Activated T-helper 9 cell treated with anti-CD3 and anti-CD28 coated beads, Interleukin-2, amount 50 U/mL, for 16 hours (primary cell): Measurements from ENCODE around the gene DCP1B.

Experiments
- DNase-seq: peaks from one replicate; pipeline ENCODE4 v3.0.0-alpha.2; 2020; ENCODE audit warnings: low read depth

The DCP1B gene

GRCh38 chr12:2017546-2018337 is 13.5 kb upstream of the DCP1B start:
- DNase-seq = no peak

GRCh38 chr12:2016862-2017545 is 12.7 kb upstream of the DCP1B start:
- DNase-seq = no peak

GRCh38 chr12:2014231-2014630 is 10.0 kb upstream of the DCP1B start:
- no peak for DNase-seq

GRCh38 chr12:2013527-2014223 is 9.4 kb upstream of the DCP1B start:
- DNase-seq = no peak

GRCh38 chr12:2013086-2013485 is 8.8 kb upstream of the DCP1B start:
- no peak for DNase-seq

- DNase-seq = no peak
These were observed 7.7 kb upstream of the DCP1B start for GRCh38 chr12:2011643-2012607.

- DNase-seq = no peak
These were observed 5.4 kb upstream of the DCP1B start for GRCh38 chr12:2009623-2010022.

- no peak for DNase-seq
These were observed 4.4 kb upstream of the DCP1B start for GRCh38 chr12:2008677-2009076.

- DNase-seq = no peak
These were observed 563 bp downstream of the DCP1B start for GRCh38 chr12:2003676-2004112.

- no peak for DNase-seq
These were observed 8.9 kb downstream of the DCP1B start for GRCh38 chr12:1995205-1995896.

GRCh38 chr12:1994429-1995143 is 9.7 kb downstream of the DCP1B start:
- DNase-seq = no peak

GRCh38 chr12:1993871-1994371 is 10.3 kb downstream of the DCP1B start:
- DNase-seq = no peak

- no peak for DNase-seq
These were observed 10.9 kb downstream of the DCP1B start for GRCh38 chr12:1993341-1993740.

- no peak for DNase-seq
These were observed 11.5 kb downstream of the DCP1B start for GRCh38 chr12:1992732-1993131.

GRCh38 chr12:1989111-1989510 is 15.1 kb downstream of the DCP1B start:
- no peak for DNase-seq

GRCh38 chr12:1984759-1985158 is 19.5 kb downstream of the DCP1B start:
- DNase-seq = no peak

- no peak for DNase-seq
These were observed 24.0 kb downstream of the DCP1B start for GRCh38 chr12:1980282-1980681.

GRCh38 chr12:1978078-1978862 is 26.0 kb downstream of the DCP1B start:
- no peak for DNase-seq

- no peak for DNase-seq
These were observed 26.7 kb downstream of the DCP1B start for GRCh38 chr12:1977588-1977987.
